ENCODE results near the gene TTI1.

- no peak for TF ChIP-seq CTCF (IDR thresholded peaks at IDR 0.05 in 4 of 5, conservative IDR thresholded peaks at IDR 0.05 in 1 of 5)
- TF ChIP-seq POLR2A (IDR thresholded peaks at IDR 0.05) = no peak
Measured at GRCh38 chr20:38078084-38078483, 44.8 kb upstream of the TTI1 start.
